ENCODE data around the gene SMG9.
"Not testable (repeated sequence)": the region's sequence is repeated elsewhere in the genome, so short reads cannot be mapped to it uniquely, and the experiment has no call there.

SMG9 gene

DNA sequence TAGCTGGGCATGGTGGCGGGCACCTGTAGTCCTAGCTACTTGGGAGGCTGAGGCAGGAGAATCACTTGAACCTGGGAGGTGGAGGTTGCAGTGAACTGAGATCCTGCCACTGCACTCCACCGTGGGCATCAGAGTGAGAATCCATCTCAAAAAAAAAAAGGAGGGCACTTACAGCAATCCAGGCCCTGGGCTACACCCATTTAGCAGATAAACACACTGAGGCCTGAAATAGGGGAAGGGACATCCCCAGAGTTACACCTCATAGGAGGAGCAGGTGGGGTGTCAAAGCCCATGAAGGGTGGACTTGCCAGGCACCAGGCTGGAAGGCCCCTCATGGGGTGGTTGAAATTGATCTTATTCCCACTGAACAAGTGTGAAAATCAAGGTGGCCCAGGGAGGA, 70.9 kb downstream of the SMG9 start:
- DNase-seq: no peak
- ChIA-PET POLR2A (no interaction called here), CTCF (no interaction called here)
- no peaks in the 10 kb centered on the region for H3K27me3 ChIP-seq (replicated peaks in 2 of 5; ENCODE audit: control insufficient read depth in 4 of 5, insufficient read depth in 5 of 5, low read length in 4 of 5)
- WGBS (ENCODE audit: insufficient coverage): 60% methylated on average over 1 of the region's 2 CpGs
- no peak overlapping the region for H3K27ac ChIP-seq (ENCODE audit: insufficient read depth in 1 of 2, low read depth in 1 of 2, low read length in 2 of 2, poor library complexity in 1 of 2, severe bottlenecking in 2 of 2)
- no peaks in the 10 kb centered on the region for H3K9me3 ChIP-seq (ENCODE audit: control extremely low read depth in 1 of 5, control insufficient read depth in 4 of 5, insufficient read depth in 2 of 5, low read depth in 1 of 5, low read length in 4 of 5)
- H3K4me1 ChIP-seq (ENCODE audit: control extremely low read depth in 1 of 4, control insufficient read depth in 4 of 4, insufficient read depth in 4 of 4, low read length in 3 of 4): peaks cover 0 to 3% (median 0%) of the 10 kb centered on the region in 4 experiments
- no peaks in the 10 kb centered on the region for H3K36me3 ChIP-seq (ENCODE audit: control insufficient read depth in 4 of 4, insufficient read depth in 4 of 4, low read length in 3 of 4)
- H3K4me3 ChIP-seq (ENCODE audit: control insufficient read depth in 1 of 7, extremely low read depth in 1 of 7, insufficient read depth in 4 of 7, low read depth in 2 of 7, low read length in 6 of 7): no peak overlapping the region

DNA sequence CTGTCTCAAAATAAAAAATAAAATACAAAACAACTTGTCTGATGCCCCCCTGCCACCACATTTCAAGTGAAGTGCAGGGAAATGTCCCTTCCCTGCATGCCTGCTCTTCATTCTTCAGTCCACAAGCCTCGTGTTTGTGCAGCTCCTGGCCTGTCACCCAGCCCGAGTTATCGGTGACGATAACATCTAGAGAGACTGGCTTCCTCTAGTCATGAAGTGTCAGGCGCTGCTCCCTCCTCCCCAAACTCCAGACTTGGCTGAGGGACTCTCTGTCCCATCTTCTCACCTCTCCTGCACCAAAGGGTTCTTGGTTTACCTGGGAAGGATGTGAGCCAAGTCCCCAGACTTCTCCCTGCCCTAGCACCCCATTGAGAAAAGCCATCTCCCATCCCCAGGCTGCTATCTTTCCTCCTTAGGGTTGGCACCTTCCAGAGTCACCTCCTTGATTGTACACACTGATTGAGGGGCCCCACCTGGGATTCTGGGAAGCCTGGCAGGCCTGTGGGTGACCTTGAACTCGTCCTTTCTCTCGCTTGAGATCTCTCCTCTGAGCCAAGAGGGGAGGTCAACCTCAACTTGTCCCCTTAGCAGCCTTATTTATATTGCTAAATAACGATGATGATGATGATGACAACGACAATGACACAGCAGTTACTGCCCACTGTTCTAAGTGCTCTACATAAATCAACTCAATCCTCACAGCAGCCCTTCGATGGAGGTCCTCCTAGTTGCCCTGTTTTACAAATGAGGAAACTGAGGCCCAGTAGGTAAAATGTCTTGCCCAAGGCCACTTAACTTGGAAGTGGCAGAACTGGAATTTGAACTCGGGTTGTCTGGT, 71.7 kb downstream of the SMG9 start:
- Histone ChIP-seq H3K27ac (ENCODE audit: insufficient read depth in 1 of 2, low read depth in 1 of 2, low read length in 2 of 2, poor library complexity in 1 of 2, severe bottlenecking in 2 of 2) (no peak overlapping the region), H3K27me3 (replicated peaks in 2 of 5; ENCODE audit: control insufficient read depth in 4 of 5, insufficient read depth in 5 of 5, low read length in 4 of 5) (no peaks in the 10 kb centered on the region), H3K4me1 (ENCODE audit: control extremely low read depth in 1 of 4, control insufficient read depth in 4 of 4, insufficient read depth in 4 of 4, low read length in 3 of 4) (peaks cover 0 to 3% (median 0%) of the 10 kb centered on the region in 4 experiments), H3K9me3 (ENCODE audit: control extremely low read depth in 1 of 5, control insufficient read depth in 4 of 5, insufficient read depth in 2 of 5, low read depth in 1 of 5, low read length in 4 of 5) (no peaks in the 10 kb centered on the region), H3K36me3 (ENCODE audit: control insufficient read depth in 4 of 4, insufficient read depth in 4 of 4, low read length in 3 of 4) (no peaks in the 10 kb centered on the region), H3K4me3 (ENCODE audit: control insufficient read depth in 1 of 7, extremely low read depth in 1 of 7, insufficient read depth in 4 of 7, low read depth in 2 of 7, low read length in 6 of 7) (no peak overlapping the region)
- CTCF ChIA-PET: interaction anchor here (0.7 to 1.2 kb wide), 3 partner anchors 80 to 302 kb away, joined by 3 to 4 read pairs (median 3); no protein-coding TSS in a partner anchor
- POLR2A ChIA-PET: no interaction called here
- 70% methylated on average over 8 of the region's 11 CpGs for WGBS (ENCODE audit: insufficient coverage)
- DNase-seq: no peak

DNA sequence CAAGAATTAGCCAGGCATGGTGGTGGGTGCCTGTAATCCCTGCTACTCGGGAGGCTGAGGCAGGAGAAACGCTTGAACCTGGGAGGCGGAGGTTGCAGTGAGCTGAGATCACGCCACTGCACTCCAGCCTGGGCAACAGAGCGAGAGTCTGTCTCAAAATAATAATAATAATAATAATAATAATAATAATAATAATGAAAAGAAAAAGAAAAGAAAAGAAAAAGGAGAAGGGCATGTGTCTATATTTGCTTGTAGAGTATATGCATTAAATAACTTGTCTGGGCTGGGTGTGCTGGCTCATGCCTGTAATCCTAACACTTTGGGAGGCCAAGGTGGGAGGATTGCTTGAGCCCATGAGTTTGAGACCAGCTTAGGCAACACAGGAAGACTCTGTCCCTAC, 72.5 kb downstream of the SMG9 start:
- POLR2A ChIA-PET: not testable (repeated sequence)

DNA sequence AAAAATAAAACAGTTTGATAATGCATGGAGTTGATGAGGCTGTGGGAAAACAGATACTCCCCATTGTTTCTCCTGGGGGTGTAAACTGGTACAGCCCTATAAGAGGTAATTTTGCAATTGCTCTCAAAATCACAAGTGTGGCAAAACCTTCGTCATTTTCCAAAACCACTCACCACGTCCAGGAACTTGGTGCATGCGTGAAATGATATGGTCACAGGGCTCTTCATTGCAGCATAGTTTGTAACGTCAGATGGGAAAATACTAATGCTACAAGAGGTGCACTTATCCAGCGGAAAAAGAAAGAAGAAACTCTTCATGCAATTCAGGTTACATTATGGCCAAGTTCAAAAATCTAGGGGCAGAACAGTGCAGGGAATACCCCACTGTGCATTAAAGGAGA, 72.9 kb downstream of the SMG9 start:
- peaks cover 0 to 3% (median 0%) of the 10 kb centered on the region in 4 experiments for H3K4me1 ChIP-seq (ENCODE audit: control extremely low read depth in 1 of 4, control insufficient read depth in 4 of 4, insufficient read depth in 4 of 4, low read length in 3 of 4)
- H3K4me3 ChIP-seq (ENCODE audit: control insufficient read depth in 1 of 7, extremely low read depth in 1 of 7, insufficient read depth in 4 of 7, low read depth in 2 of 7, low read length in 6 of 7): no peak overlapping the region
- ChIA-PET CTCF (interaction anchor here (0.6 to 1.2 kb wide), 3 partner anchors 20 to 85 kb away, joined by 3 to 4 read pairs (median 3); no protein-coding TSS in a partner anchor), POLR2A (interaction anchor here (1.0 kb wide), 1 partner anchor 9 kb away, joined by 3 read pairs; no protein-coding TSS in a partner anchor)
- no peak overlapping the region for H3K27ac ChIP-seq (ENCODE audit: insufficient read depth in 1 of 2, low read depth in 1 of 2, low read length in 2 of 2, poor library complexity in 1 of 2, severe bottlenecking in 2 of 2)
- H3K9me3 ChIP-seq (ENCODE audit: control extremely low read depth in 1 of 5, control insufficient read depth in 4 of 5, insufficient read depth in 2 of 5, low read depth in 1 of 5, low read length in 4 of 5): no peaks in the 10 kb centered on the region
- H3K27me3 ChIP-seq (replicated peaks in 2 of 5; ENCODE audit: control insufficient read depth in 4 of 5, insufficient read depth in 5 of 5, low read length in 4 of 5): no peaks in the 10 kb centered on the region
- H3K36me3 ChIP-seq (ENCODE audit: control insufficient read depth in 4 of 4, insufficient read depth in 4 of 4, low read length in 3 of 4): no peaks in the 10 kb centered on the region
- DNase-seq: no peak
- WGBS (ENCODE audit: insufficient coverage): 89% methylated on average over 5 of the region's 5 CpGs

More for the DNA sequence above, 72.5 kb downstream of the SMG9 start:
- not testable (repeated sequence) for H3K4me3 ChIP-seq (ENCODE audit: control insufficient read depth in 1 of 7, extremely low read depth in 1 of 7, insufficient read depth in 4 of 7, low read depth in 2 of 7, low read length in 6 of 7); H3K36me3 ChIP-seq (ENCODE audit: control insufficient read depth in 4 of 4, insufficient read depth in 4 of 4, low read length in 3 of 4); H3K27ac ChIP-seq (ENCODE audit: insufficient read depth in 1 of 2, low read depth in 1 of 2, low read length in 2 of 2, poor library complexity in 1 of 2, severe bottlenecking in 2 of 2); H3K9me3 ChIP-seq (ENCODE audit: control extremely low read depth in 1 of 5, control insufficient read depth in 4 of 5, insufficient read depth in 2 of 5, low read depth in 1 of 5, low read length in 4 of 5); DNase-seq; H3K27me3 ChIP-seq (replicated peaks in 2 of 5; ENCODE audit: control insufficient read depth in 4 of 5, insufficient read depth in 5 of 5, low read length in 4 of 5); H3K4me1 ChIP-seq (ENCODE audit: control extremely low read depth in 1 of 4, control insufficient read depth in 4 of 4, insufficient read depth in 4 of 4, low read length in 3 of 4)
- CTCF ChIA-PET: interaction anchor here (1.0 to 1.2 kb wide), 2 partner anchors 81 to 84 kb away, joined by 3 to 4 read pairs; no protein-coding TSS in a partner anchor
- WGBS (ENCODE audit: insufficient coverage): no CpG with 5 or more reads among the region's 5 CpGs

DNA sequence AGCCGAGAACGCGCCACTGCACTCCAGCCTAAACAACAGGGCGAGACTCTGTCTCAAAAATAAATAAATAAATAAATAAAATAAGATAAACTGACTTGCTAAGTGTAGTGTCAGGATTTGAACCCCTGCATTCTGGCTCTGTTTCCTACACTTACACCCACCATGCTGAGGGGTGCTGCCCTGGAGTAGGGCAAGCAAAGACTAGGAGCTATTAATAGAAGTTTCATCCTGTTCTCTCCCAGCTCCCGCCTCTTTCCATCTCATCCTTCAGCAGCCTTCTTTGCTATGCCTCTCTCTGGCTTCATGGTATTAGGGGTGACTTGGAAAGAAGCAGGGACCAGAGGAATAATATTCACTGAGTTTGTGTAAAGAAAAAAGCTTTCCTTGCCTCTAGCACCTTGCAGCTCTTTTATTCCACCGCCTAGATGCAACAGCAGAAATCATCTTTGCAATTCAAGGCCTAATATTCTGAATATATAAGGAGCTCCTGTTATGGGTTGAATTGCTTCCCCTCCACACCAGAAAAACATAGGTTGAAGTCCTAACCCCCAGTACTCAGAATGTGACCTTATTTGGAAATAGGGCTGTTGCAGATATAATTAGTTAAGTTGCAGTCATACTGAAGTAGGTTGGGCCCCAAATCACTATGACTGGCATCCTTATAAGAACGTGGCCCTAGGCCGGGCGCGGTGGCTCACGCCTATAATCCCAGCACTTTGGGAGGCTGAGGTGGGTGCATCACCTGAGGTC, 76.1 kb downstream of the SMG9 start:
- no peaks in the 10 kb centered on the region for H3K27me3 ChIP-seq (replicated peaks in 2 of 5; ENCODE audit: control insufficient read depth in 4 of 5, insufficient read depth in 5 of 5, low read length in 4 of 5)
- ChIA-PET CTCF (interaction anchor here (0.7 to 1.3 kb wide), 2 partner anchors 43 to 64 kb away, joined by 3 read pairs; no protein-coding TSS in a partner anchor), POLR2A (no interaction called here)
- no peak overlapping the region for H3K27ac ChIP-seq (ENCODE audit: insufficient read depth in 1 of 2, low read depth in 1 of 2, low read length in 2 of 2, poor library complexity in 1 of 2, severe bottlenecking in 2 of 2)
- no peaks in the 10 kb centered on the region for H3K9me3 ChIP-seq (ENCODE audit: control extremely low read depth in 1 of 5, control insufficient read depth in 4 of 5, insufficient read depth in 2 of 5, low read depth in 1 of 5, low read length in 4 of 5)
- no CpG with 5 or more reads among the region's 11 CpGs for WGBS (ENCODE audit: insufficient coverage)
- H3K4me3 ChIP-seq (ENCODE audit: control insufficient read depth in 1 of 7, extremely low read depth in 1 of 7, insufficient read depth in 4 of 7, low read depth in 2 of 7, low read length in 6 of 7): no peak overlapping the region
- DNase-seq: no peak
- H3K36me3 ChIP-seq (ENCODE audit: control insufficient read depth in 4 of 4, insufficient read depth in 4 of 4, low read length in 3 of 4): no peaks in the 10 kb centered on the region
- H3K4me1 ChIP-seq (ENCODE audit: control extremely low read depth in 1 of 4, control insufficient read depth in 4 of 4, insufficient read depth in 4 of 4, low read length in 3 of 4): peaks cover 1 to 17% (median 8%) of the 10 kb centered on the region in 4 experiments

All from common myeloid progenitor, CD34-positive (primary cell).